Trophoblast cell (in vitro differentiated cells and primary cell): ENCODE results near the gene VWA3B.

Experiments used
- DNase-seq, 2 donors: peaks; one replicate each; pipeline ENCODE4 v3.0.0-alpha.2; 2016
- H2AFZ ChIP-seq: 2 replicates; pipeline ENCODE4 v1.6.1; 2013; ENCODE audit warnings: low read length, moderate library complexity, mild to moderate bottlenecking; ENCODE audit not compliant: insufficient read depth, poor library complexity
- H2AK5ac ChIP-seq: 2 replicates; pipeline ENCODE4 v1.6.1; 2013; ENCODE audit warnings: mild to moderate bottlenecking, low read length
- H2BK120ac ChIP-seq: 2 replicates; pipeline ENCODE4 v1.6.1; 2013; ENCODE audit warnings: low read length, mild to moderate bottlenecking, moderate library complexity; ENCODE audit not compliant: insufficient read depth, poor library complexity
- H2BK12ac ChIP-seq: 2 replicates; pipeline ENCODE4 v1.6.1; 2013; ENCODE audit warnings: mild to moderate bottlenecking, low read length, moderate library complexity
- H2BK5ac ChIP-seq: 2 replicates; pipeline ENCODE4 v1.6.1; 2013; ENCODE audit warnings: low read length, low read depth, moderate library complexity, mild to moderate bottlenecking; ENCODE audit not compliant: poor library complexity
- H3K14ac ChIP-seq: 2 replicates; pipeline ENCODE4 v1.6.1; 2013; ENCODE audit warnings: mild to moderate bottlenecking, low read length
- H3K18ac ChIP-seq: 2 replicates; pipeline ENCODE4 v1.6.1; 2013; ENCODE audit warnings: mild to moderate bottlenecking, low read length
- H3K23ac ChIP-seq: 2 replicates; pipeline ENCODE4 v1.6.1; 2013; ENCODE audit warnings: low read length
- H3K27ac ChIP-seq: 2 replicates; pipeline ENCODE4 v1.5.1; 2013; ENCODE audit warnings: low read depth, mild to moderate bottlenecking, inconsistent platforms, low read length, moderate library complexity
- H3K27me3 ChIP-seq: 2 replicates; pipeline ENCODE4 v1.6.1; 2013; ENCODE audit warnings: inconsistent platforms, mild to moderate bottlenecking, low read length, moderate library complexity; ENCODE audit not compliant: insufficient read depth
- H3K36me3 ChIP-seq, 2 experiments: 1 replicate in 1 of 2; 2 replicates in 1 of 2; pipeline ENCODE4 v1.6.1; 2013; ENCODE audit warnings: low read length in 2 of 2, mild to moderate bottlenecking in 2 of 2, moderate library complexity in 1 of 2; ENCODE audit not compliant: insufficient read depth in 2 of 2, control insufficient read depth in 1 of 2
- H3K4ac ChIP-seq: 2 replicates; pipeline ENCODE4 v1.6.1; 2013; ENCODE audit warnings: low read depth, mild to moderate bottlenecking, low read length, moderate library complexity
- H3K4me1 ChIP-seq, 2 experiments: 1 replicate in 1 of 2; 2 replicates in 1 of 2; pipeline ENCODE4 v1.6.1; 2013; ENCODE audit warnings: low read length in 2 of 2, mild to moderate bottlenecking in 2 of 2, moderate library complexity in 1 of 2; ENCODE audit not compliant: insufficient read depth in 2 of 2, control insufficient read depth in 1 of 2
- H3K4me2 ChIP-seq: 2 replicates; pipeline ENCODE4 v1.6.1; 2013; ENCODE audit warnings: inconsistent platforms, mild to moderate bottlenecking, low read length, moderate library complexity
- H3K4me3 ChIP-seq: 2 replicates; pipeline ENCODE4 v1.5.1; 2013; ENCODE audit warnings: mild to moderate bottlenecking, low read depth, low read length, inconsistent platforms
- H3K79me1 ChIP-seq: one replicate; pipeline ENCODE4 v1.6.1; 2013; ENCODE audit warnings: low read length
- H3K79me2 ChIP-seq: 2 replicates; pipeline ENCODE4 v1.6.1; 2013; ENCODE audit warnings: low read length, mild to moderate bottlenecking; ENCODE audit not compliant: control insufficient read depth, insufficient read depth, poor library complexity
- H3K9ac ChIP-seq: 2 replicates; pipeline ENCODE4 v1.6.1; 2013; ENCODE audit warnings: mild to moderate bottlenecking, low read length
- H3K9me3 ChIP-seq: 2 replicates; pipeline ENCODE4 v1.6.1; 2013; ENCODE audit warnings: low read depth, mild to moderate bottlenecking, control low read depth, inconsistent platforms, low read length; ENCODE audit not compliant: insufficient read depth
- H4K12ac ChIP-seq: 2 replicates; pipeline ENCODE4 v1.6.1; 2013; ENCODE audit warnings: low read depth, mild to moderate bottlenecking, low read length, moderate library complexity
- H4K8ac ChIP-seq: 2 replicates; pipeline ENCODE4 v1.6.1; 2013; ENCODE audit warnings: low read depth, mild to moderate bottlenecking, low read length, moderate library complexity
- H4K91ac ChIP-seq: one replicate; pipeline ENCODE4 v1.6.1; 2013; ENCODE audit warnings: low read depth, mild to moderate bottlenecking, low read length, moderate library complexity
- WGBS: extraction: QIAGEN DNeasy Blood & Tissue Kit; methylation state at CpG from one replicate; pipeline ENCODE4 v1.1.7; 2013; ENCODE audit warnings: missing lambda C conversion rate; ENCODE audit not compliant: insufficient read length, insufficient coverage; ENCODE audit errors: extremely low coverage; 5-methylcytosine and 5-hydroxymethylcytosine counted together

Gene VWA3B

GRCh38 chr2:98295721-98296414 lies 208.9 kb downstream of the VWA3B start:
- no CpG with 5 or more reads among the region's 9 CpGs for WGBS
- DNase-seq, result peak in 1 of 2 donors; percentile 18
- H4K91ac ChIP-seq, result no peak overlapping the region
- H3K79me2 ChIP-seq, result no peaks in the 10 kb centered on the region
- H2BK120ac ChIP-seq, result no peak overlapping the region
- no peak overlapping the region for H3K9ac ChIP-seq
- no peak overlapping the region for H4K8ac ChIP-seq
- no peak overlapping the region for H3K4me3 ChIP-seq
- H2AFZ ChIP-seq, result no peak overlapping the region
- H3K4me2 ChIP-seq, result no peak overlapping the region
- H2BK5ac ChIP-seq, result no peak overlapping the region
- no peak overlapping the region for H3K14ac ChIP-seq
- no peak overlapping the region for H3K27ac ChIP-seq
- no peak overlapping the region for H2BK12ac ChIP-seq
- H3K18ac ChIP-seq, result no peak overlapping the region
- H3K36me3 ChIP-seq, result no peaks in the 10 kb centered on the region
- no peak overlapping the region for H3K4ac ChIP-seq
- H3K9me3 ChIP-seq, result no peaks in the 10 kb centered on the region
- H3K79me1 ChIP-seq, result no peaks in the 10 kb centered on the region
- no peaks in the 10 kb centered on the region for H3K27me3 ChIP-seq
- H3K23ac ChIP-seq, result no peak overlapping the region
- H3K4me1 ChIP-seq, result no peaks in the 10 kb centered on the region
- no peak overlapping the region for H4K12ac ChIP-seq
- H2AK5ac ChIP-seq, result no peak overlapping the region

- Histone ChIP-seq H3K79me2 (no peaks in the 10 kb centered on the region), H3K4me1 (no peaks in the 10 kb centered on the region), H2BK120ac (no peak overlapping the region), H4K91ac (no peak overlapping the region), H3K9ac (no peak overlapping the region), H3K27me3 (no peaks in the 10 kb centered on the region), H3K4ac (no peak overlapping the region), H3K79me1 (no peaks in the 10 kb centered on the region), H4K8ac (no peak overlapping the region), H3K36me3 (no peaks in the 10 kb centered on the region), H2AK5ac (no peak overlapping the region), H3K23ac (no peak overlapping the region), H3K18ac (no peak overlapping the region), H2BK12ac (no peak overlapping the region), H2BK5ac (no peak overlapping the region), H3K14ac (no peak overlapping the region), H3K4me3 (no peak overlapping the region), H2AFZ (no peak overlapping the region), H4K12ac (no peak overlapping the region), H3K4me2 (no peak overlapping the region), H3K9me3 (no peaks in the 10 kb centered on the region), H3K27ac (no peak overlapping the region)
- no peak for DNase-seq
- WGBS, result no CpG with 5 or more reads among the region's 7 CpGs
Measured at GRCh38 chr2:98296440-98296839, 209.5 kb downstream of the VWA3B start.

GRCh38 chr2:98297817-98298682 lies 211.1 kb downstream of the VWA3B start:
- WGBS, result no CpG with 5 or more reads among the region's 12 CpGs
- Histone ChIP-seq H3K4me3 (no peak overlapping the region), H3K9me3 (no peaks in the 10 kb centered on the region), H3K27me3 (no peaks in the 10 kb centered on the region), H3K4me2 (no peak overlapping the region), H3K23ac (no peak overlapping the region), H2AFZ (no peak overlapping the region), H3K9ac (no peak overlapping the region), H3K4me1 (no peaks in the 10 kb centered on the region), H4K8ac (no peak overlapping the region), H3K27ac (no peak overlapping the region), H2BK5ac (no peak overlapping the region), H3K14ac (no peak overlapping the region), H2BK120ac (no peak overlapping the region), H4K91ac (no peak overlapping the region), H3K18ac (no peak overlapping the region), H2BK12ac (no peak overlapping the region), H3K79me2 (no peaks in the 10 kb centered on the region), H4K12ac (no peak overlapping the region), H3K79me1 (no peaks in the 10 kb centered on the region), H3K36me3 (no peaks in the 10 kb centered on the region), H2AK5ac (no peak overlapping the region), H3K4ac (no peak overlapping the region)
- peak; percentile 30 to 38 for DNase-seq

GRCh38 chr2:98298683-98299164 lies 211.8 kb downstream of the VWA3B start:
- H3K14ac ChIP-seq, result no peak overlapping the region
- H3K27me3 ChIP-seq, result no peaks in the 10 kb centered on the region
- no peak overlapping the region for H2AFZ ChIP-seq
- H3K4me3 ChIP-seq, result no peak overlapping the region
- no peak overlapping the region for H4K12ac ChIP-seq
- H2AK5ac ChIP-seq, result no peak overlapping the region
- H3K18ac ChIP-seq, result no peak overlapping the region
- no peaks in the 10 kb centered on the region for H3K4me1 ChIP-seq
- no peak for DNase-seq
- H2BK5ac ChIP-seq, result no peak overlapping the region
- H3K27ac ChIP-seq, result no peak overlapping the region
- H3K9ac ChIP-seq, result no peak overlapping the region
- no peak overlapping the region for H3K4ac ChIP-seq
- no CpG with 5 or more reads among the region's 6 CpGs for WGBS
- H3K36me3 ChIP-seq, result no peaks in the 10 kb centered on the region
- no peak overlapping the region for H4K91ac ChIP-seq
- no peaks in the 10 kb centered on the region for H3K79me1 ChIP-seq
- no peak overlapping the region for H4K8ac ChIP-seq
- no peak overlapping the region for H3K23ac ChIP-seq
- H3K9me3 ChIP-seq, result no peaks in the 10 kb centered on the region
- no peak overlapping the region for H3K4me2 ChIP-seq
- no peak overlapping the region for H2BK120ac ChIP-seq
- no peak overlapping the region for H2BK12ac ChIP-seq
- H3K79me2 ChIP-seq, result no peaks in the 10 kb centered on the region
